ENCODE measurements around the gene FRMD3.

DNA sequence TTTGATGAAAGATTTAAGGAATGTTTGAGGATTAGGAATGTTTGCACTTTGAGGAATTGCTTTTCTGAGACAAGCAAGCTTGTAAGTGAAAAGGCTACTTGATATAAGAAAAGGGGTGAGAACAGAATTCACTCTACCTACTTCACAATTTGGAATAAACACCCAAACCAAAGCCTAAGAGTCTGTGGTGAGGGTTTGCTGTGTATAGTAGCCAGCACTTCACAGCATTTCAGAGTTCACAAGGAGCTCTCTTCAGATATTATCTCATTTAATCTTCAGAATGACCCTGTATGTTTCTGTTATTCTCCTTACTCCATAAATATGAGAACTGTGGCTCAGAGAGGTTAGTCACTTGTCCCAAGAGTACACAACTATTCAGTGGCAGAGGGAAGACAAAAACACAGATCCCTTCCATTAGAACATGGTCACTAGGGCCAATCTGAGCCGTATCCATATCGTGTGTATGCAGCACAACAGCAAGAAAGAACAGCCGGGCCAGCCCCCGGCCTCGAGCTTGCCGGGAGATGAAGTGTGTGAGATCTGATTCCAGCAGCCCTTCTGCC, 92.4 kb downstream of the FRMD3 start:
- TF ChIP-seq POLR2A (IDR thresholded peaks at IDR 0.05), result no peak
- TF ChIP-seq, protein P1, sequence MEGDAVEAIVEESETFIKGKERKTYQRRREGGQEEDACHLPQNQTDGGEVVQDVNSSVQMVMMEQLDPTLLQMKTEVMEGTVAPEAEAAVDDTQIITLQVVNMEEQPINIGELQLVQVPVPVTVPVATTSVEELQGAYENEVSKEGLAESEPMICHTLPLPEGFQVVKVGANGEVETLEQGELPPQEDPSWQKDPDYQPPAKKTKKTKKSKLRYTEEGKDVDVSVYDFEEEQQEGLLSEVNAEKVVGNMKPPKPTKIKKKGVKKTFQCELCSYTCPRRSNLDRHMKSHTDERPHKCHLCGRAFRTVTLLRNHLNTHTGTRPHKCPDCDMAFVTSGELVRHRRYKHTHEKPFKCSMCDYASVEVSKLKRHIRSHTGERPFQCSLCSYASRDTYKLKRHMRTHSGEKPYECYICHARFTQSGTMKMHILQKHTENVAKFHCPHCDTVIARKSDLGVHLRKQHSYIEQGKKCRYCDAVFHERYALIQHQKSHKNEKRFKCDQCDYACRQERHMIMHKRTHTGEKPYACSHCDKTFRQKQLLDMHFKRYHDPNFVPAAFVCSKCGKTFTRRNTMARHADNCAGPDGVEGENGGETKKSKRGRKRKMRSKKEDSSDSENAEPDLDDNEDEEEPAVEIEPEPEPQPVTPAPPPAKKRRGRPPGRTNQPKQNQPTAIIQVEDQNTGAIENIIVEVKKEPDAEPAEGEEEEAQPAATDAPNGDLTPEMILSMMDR (IDR thresholded peaks at IDR 0.05), result no peak
